GM19035 (cell line): Measurements from ENCODE around the gene FAM169A.
"Not testable (repeated sequence)": the region's sequence is repeated elsewhere in the genome, so short reads cannot be mapped to it uniquely, and the experiment has no call there.

Experiments used
- ATAC-seq: cut with Tn5 transposase; IDR thresholded peaks from one replicate; pipeline ENCODE4 v1.9.1; 2021; ENCODE audit not compliant: unreplicated experiment

The FAM169A gene, protein sequence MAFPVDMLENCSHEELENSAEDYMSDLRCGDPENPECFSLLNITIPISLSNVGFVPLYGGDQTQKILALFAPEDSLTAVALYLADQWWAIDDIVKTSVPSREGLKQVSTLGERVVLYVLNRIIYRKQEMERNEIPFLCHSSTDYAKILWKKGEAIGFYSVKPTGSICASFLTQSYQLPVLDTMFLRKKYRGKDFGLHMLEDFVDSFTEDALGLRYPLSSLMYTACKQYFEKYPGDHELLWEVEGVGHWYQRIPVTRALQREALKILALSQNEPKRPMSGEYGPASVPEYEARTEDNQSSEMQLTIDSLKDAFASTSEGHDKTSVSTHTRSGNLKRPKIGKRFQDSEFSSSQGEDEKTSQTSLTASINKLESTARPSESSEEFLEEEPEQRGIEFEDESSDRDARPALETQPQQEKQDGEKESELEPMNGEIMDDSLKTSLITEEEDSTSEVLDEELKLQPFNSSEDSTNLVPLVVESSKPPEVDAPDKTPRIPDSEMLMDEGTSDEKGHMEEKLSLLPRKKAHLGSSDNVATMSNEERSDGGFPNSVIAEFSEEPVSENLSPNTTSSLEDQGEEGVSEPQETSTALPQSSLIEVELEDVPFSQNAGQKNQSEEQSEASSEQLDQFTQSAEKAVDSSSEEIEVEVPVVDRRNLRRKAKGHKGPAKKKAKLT

DNA sequence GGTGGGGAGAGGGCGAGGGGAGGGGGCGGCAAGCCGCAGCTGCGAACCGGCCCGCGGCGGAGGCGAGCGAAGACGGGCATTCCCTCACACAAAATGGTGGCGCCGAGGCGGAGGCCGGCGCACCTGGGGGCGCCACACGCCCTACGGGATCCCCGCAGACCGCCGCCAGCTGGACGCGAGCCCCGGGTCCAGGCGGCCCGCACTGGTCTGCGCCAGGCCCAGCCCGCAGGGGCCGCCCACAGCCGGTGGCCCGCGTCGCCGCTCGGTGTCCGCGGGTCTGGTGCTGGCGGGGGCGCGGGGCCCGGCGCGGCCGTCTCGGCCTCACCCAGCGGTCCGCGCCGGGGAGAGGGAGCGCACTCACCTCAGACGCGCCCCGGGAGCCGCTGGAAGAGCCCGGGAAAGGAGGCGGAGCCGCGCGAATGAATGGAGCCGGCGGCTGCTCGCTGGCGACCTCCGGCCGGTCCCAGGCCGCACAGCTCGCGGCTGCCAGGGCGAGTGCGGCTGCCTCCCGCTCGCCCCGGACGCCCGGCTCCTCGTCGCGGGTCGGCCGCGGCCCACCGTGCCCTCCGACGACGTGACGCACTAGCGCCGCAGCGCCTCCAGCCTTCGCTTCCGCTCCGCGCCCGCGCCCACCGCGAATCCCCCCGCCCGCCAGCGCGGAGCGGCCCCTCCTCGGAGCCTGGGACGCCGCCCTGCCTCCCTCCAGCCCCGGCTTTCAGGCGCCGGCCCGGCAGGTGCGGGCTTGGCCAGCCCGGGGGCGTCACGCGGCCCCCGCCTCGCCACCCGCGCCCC lies at the start of gene FAM169A:
Gene FAM169A (minus strand): TSS at position 584 of the 792 bp plus-strand sequence. CDS start 24,711 bp downstream, outside the sequence.
- peak; percentile 63 for ATAC-seq

DNA sequence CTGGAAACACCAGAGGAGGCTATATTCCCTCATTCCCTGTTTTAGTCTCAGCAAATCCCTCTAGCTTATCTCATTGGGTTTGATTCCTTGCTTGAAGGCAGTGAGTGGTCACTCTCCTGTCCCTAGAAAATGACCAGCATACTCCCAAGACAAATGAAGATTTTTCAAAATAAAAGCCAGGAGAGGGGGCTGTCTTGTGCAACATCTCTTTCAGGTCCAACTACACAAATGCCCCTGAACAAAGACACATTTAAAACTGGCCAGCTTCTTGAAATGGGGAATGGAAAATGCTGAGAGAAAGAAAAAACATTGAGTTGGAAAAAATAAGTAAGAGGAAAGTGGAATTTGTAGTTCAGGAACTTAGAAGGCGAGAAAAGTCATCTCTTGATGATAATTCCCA lies 49.3 kb upstream of the FAM169A start:
- ATAC-seq: no peak

DNA sequence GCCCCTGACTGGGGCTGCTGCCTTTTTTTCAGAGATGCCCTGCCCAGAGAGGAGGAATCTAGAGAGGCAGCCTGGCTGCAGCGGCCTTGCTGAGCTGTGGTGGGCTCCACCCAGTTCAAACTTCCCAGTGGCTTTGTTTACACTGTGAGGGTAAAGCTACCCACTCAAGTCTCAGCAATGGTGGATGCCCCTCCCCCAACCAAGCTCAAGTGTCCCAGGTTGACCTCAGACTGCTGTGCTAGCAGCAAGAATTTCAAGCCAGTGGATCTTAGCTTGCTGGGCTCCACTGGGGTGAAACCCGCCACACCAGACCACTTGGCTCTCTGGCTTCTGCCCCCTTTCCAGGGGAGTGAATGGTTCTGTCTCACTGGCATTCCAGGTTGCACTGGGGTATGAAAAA lies 45.2 kb upstream of the FAM169A start:
- ATAC-seq: not testable (repeated sequence)

DNA sequence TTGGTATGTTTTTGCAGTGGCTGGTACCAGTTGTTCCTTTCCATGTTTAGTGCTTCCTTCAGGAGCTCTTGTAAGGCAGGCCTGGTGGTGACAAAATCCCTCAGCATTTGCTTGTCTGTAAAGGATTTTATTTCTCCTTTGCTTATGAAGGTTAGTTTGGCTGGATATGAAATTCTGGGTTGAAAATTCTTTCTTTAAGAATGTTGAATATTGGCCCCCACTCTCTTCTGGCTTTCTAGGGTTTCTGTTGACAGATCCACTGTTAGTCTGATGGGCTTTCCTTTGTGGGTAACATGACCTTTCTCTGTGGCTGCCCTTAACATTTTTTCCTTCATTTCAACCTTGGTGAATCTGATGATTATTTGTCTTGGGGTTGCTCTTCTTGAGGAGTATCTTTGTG lies 43.7 kb upstream of the FAM169A start:
- ATAC-seq: not testable (repeated sequence)

DNA sequence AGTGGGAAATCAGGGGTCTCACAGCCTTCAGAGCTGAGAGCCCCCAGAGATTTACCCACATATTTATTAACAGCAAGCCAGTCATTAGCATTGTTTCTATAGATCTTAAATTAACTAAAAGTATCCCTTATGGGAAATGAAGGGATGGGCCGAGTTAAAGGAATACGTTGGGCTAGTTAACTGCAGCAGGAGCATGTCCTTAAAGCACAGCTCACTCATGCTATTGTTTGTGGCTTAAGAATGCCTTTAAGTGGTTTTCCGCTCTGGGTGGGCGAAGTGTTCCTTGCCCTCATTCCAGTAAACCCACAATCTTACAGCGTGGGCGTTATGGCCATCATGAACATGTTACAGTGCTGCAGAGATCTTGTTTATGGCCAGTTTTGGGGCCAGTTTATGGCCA lies 42.0 kb upstream of the FAM169A start:
- not testable (repeated sequence) for ATAC-seq

DNA sequence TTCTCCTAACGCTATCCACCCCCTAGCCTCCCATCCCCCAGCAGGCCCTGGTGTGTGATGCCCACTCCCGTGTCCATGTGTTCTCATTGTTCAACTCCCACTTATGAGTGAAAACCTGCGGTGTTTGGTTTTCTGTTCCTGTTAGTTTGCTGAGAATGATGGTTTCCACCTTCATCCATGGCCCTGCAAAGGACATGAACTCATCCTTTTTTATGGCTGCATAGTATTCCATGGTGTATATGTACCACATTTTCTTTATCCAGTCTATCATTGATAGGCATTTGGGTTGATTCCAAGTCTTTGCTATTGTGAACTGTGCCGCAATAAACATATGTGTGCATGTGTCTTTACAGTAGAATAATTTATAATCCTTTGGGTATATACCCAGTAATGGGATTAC lies 38.5 kb upstream of the FAM169A start:
- ATAC-seq: not testable (repeated sequence)

DNA sequence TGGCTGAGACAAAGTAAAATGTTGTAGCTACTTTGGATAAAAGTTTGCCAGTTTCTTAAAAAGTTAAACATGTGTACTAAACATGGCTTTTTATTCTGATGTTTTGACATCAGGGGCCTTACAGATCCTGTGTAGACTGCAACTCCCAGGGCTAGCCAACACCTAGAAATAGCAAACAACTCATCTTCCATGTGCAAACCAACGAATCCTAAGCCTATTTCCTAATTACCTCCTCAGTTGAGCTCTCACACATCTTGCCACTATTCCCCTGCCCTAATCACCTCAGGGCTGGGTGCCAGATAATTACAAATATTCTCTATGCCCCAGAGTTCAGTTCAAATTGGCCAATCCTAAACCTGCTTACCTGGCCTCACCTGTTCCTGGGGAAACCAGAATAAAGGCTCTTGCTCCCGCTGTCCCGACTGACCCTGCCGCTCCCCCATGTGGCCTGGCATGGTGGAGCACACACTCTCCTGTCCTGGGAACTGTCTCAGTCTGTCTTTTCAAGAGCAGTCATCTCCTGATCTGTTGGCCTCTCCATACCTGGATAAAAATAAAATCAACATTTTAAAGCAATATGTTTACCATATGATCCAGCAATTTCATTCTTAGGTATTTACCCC lies 37.1 kb upstream of the FAM169A start:
- ATAC-seq: no peak

DNA sequence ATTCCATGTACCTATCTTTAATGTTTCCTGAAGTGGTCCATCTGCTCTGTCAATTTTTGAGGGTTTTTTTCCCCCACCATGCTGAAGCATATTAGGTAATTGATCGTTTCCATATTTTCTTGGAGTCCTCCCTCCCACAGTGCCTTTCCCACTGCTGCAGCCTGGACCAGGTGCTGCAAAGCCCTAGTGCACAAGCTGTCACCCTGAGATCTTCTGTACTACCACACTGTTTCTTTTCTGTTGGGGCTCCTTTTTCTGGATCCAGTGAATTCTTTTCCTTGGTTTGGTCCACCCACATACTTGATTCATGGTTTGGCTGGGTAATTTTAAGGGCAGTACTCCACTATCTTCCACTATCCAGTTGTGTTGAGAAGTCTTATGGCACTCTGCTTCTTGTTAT lies 30.9 kb upstream of the FAM169A start:
- no peak for ATAC-seq

DNA sequence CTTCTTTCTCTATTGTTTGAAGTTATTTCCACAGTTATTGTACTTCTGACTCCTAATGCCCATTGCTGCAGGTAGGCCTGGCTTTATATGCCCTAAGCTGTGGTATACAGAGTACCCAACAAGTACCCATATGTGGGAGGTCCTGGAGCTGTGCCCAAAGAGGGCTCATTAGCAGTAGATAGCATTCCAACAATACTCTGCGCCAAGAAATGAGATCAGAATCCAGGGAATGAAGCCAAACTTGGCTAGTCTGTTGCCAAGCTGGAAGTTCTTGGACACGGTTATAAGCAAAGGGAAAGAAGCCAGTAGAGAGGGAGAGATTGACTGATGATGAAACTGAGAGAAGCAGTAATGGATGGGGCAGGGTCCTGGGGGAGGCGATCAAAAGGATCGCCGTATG lies 29.7 kb upstream of the FAM169A start:
- no peak for ATAC-seq

DNA sequence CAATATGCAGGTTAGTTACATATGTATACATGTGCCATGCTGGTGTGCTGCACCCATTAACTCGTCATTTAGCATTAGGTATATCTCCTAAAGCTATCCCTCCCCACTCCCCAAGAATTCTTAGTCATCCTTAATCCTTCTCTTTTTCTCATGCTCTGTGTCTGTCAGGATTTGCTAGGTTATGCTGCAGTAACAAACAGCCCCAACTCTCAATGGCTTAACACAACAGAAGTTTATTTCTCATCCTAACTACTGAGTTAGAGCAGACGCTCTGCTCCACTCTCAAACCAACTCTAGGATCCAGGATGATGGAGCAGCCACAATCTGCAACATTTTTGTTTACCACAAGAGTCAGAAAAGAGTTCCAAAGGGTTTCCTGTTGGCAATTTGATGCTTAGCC lies 28.2 kb upstream of the FAM169A start:
- ATAC-seq: no peak

DNA sequence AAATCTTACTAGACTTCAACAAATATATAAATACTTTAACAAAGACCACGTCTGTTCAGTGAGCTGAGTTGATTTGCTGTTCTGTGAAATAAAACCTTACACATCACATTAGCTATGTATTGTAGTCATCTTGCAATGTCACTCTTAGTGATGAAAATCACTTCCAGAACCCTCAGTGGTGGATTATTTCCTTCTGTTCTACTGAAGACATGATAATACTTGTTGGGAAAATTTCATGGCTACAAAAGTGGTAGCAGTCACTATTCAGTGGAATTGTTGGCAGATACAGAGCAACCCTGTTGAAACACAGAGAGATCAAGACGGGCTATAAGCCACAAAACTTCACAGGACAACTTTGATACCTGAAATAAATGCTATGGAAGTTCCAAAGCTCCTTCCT lies 26.7 kb upstream of the FAM169A start:
- ATAC-seq: no peak

DNA sequence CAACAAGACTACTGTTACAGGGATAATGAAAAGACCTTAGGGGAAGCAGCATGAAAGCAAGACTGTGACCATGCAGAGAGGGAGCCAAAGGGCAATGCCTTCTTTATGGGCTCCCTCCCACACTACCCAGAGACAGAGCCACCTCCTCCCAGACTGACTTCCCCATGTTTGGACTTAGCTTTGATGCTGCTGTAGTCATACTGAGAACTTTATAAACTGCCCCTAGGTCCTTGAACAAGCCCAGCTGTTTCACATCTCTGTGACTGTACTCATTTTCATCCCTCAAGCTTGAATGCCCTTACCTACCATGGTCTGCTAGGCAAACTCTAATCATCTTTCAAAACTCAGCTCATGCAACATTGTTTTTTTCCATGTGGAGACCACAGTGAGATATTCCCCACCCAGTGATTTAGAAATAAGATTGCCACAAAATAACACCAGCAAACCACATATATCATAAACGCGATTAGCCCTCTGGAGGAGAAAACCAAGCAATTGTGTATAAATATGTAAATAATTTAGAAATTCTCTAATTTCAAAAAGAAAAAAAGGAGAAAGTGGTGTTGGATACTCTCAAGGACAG lies 23.4 kb upstream of the FAM169A start:
- ATAC-seq: peak; percentile 68

DNA sequence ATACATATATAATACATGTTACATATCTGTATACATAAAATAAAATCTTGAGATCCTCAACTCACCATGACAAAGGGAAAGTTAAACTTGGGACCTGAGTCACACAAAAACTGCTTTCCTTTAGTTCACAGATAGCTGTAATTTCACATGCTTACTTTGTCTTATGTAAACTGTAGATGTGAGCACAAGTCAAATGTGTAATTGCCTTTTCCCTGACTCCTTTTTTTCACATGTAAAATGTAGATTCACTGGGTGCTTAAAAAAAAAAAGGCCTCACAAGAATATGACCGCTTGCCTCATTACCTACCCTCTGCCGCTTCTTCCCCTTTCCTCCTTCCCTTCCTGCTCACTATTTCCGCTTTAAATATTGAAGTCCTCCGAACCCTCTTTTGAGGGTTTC lies 21.9 kb upstream of the FAM169A start:
- no peak for ATAC-seq

DNA sequence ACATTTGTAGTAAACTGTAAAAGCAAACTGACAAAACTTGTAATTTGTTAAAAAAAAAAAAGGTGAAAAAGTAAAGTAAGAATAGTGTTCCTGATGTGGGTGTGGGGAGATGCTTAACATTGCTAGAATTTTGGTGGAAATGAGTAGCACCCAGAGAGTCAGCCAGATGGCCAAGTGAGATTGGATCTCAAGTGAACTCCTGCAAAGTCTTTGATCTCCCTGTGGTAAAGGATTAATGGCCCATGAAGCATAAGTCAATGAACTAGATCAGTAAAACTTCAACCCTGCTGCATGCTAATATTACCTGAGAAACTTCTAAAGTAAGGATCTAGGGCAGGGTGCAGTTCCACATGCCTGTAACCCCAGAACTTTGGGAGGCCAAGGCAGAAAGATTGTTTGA lies 19.0 kb upstream of the FAM169A start:
- no peak for ATAC-seq

DNA sequence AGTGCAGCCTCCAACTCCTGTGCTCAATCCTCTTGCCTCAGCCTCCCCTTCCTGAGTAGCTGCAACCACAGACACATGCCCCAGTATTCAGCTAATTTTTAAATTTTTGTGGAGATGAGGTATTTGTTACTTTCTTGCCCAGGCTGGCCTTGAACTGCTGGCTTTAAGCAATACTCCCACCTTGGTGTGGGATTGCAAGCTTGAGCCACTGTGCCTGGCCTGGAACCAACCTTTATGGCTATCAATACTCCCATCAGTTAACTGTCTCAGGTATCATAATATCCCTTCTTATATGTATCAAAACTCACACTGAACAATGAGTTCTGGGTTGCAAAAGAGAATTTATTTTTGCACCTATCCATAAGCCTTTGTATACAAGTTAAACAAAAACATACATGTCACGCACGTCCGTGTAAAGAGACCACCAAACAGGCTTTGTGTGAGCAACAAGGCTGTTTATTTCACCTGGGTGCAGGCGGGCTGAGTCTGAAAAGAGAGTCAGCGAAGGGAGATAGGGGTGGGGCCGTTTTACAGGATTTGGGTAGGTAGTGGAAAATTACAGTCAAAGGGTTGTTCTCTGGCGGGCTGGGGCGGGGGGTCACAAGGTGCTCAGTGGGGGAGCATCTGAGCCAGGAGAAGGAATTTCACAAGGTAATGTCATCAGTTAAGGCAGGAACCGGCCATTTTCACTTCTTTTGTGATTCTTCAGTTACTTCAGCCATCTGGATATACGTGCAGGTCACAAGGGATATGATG lies 16.4 kb upstream of the FAM169A start:
- not testable (repeated sequence) for ATAC-seq

DNA sequence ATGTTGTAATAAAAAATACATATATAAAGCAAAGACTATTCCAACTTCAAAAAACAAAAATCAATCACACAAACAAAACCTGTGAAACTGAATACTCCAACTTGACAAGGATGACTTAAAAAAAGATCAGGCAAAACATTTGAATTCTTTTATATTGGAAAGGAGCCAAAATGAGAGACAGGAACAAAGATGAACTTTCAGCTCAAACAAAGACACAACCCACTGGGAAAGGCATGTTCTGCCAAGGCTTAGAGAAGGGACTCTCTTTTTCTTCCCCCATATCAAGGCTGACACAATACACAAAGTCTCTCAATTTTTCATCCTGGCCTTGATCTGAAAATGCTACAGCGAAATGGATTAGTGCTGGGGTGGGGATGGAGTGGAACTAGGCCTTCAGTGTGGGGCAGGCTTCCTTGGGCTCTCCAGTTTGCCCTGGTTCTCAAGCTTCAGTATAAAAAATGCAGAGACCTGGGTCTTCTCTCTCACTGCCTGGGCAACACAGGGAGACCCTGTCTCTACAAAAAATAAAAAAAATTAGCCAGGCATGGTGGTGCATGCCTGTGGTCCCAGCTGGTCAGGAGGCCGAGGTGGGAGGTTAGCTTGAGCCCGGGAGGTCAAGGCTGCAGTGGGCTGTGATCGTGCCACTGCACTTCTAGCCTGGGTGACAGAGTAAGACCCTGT lies 11.6 kb upstream of the FAM169A start:
- no peak for ATAC-seq

DNA sequence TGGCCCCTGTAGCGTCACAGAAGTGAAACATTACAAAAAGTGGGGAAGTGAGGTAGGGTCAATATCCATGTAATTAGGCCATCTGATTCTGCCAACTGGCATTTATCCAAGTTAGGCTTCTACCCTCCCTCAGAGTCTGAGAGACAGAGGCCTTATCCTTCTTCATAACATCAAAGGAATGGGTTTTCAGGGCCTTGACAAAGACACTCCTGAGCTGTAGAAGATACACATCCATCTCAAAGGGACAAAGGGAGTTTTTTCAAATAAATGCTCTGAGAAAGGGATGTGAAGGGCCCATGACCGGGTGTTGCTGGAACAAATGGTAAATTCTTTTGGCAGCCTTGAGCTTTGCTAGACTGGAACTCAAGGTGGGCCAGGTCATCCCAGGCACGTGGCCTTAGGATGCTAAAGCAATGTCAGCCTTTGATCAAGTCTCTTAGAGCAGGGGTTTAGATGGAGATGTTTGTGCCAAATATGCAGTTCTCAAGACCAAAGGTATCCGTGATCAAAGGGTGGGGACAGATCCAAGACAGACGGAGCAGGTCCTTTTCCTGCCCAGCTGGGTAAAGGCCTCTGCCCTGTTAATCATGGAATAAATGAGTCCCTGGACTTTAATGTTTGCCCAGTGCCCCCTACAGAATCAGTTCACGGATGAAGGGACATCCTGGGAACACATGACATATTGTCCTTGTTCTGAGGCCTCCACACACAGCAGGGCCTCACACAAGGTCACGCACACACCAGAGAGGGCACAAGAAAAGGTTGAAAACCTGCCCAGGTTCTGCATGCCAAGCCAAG lies 10.0 kb upstream of the FAM169A start:
- no peak for ATAC-seq

DNA sequence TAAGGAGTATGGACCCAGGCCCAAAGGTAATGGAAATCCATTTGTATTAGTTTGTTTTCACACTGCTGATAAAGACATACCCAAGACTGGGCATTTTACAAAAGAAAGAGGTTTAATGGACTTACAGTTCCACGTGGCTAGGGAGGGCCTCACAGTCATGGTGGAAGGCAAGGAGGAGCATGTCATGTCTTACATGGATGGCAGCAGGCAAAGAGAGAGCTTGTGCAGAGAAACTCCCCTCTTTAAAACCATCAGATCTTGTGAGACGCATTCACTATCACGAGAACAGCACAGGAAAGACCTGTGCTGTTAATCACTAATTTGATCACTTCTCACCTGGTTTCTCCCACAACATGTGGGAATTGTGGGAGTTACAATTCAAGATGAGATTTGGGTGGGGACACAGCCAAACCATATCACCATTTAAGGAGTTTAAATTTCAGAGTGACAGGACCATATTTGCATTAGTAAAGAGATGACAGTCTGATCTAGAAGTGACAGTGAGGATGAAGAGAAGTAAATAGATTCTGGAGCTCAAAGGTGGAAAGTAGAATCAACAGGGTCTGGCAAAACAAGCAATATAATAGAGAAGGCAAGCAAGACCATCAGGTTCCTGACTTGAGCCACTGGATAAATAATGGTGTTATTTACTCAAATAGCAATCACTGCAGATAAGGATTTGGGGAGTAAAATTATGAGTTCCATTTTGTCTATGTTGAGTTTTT lies 7.5 kb upstream of the FAM169A start:
- ATAC-seq: no peak
